Transverse colon (tissue), 4 donors: ENCODE data around the gene SH2D2A. TPM values are rescaled to one million over a fixed set of nuclear protein-coding genes. Genes with fewer than 3 reads are reported as not detected.
"Not testable (repeated sequence)": the region's sequence is repeated elsewhere in the genome, so short reads cannot be mapped to it uniquely, and the experiment has no call there.

Experiments
- DNase-seq: peaks from one replicate; pipeline ENCODE4 v3.0.0-alpha.2; 2019
- H3K27ac ChIP-seq, 4 donors: fragments of 200-600 bp; sonication (generic); 2 replicates each; pipeline ENCODE4 v1.5.1; 2016 to 2018; ENCODE audit warnings: inconsistent platforms in 4 of 4
- H3K27me3 ChIP-seq: fragments of 200-600 bp; sonication (generic); 2 replicates; pipeline ENCODE4 v1.5.1; 2017; ENCODE audit warnings: inconsistent platforms
- H3K36me3 ChIP-seq, 4 donors: fragments of 200-600 bp; sonication (generic); 2 replicates each; pipeline ENCODE4 v1.5.1; 2017 to 2019; ENCODE audit warnings: inconsistent platforms in 4 of 4
- H3K4me1 ChIP-seq, 4 donors: fragments of 200-600 bp; sonication (generic); 2 replicates each; pipeline ENCODE4 v1.5.1; 2017 to 2020; ENCODE audit warnings: inconsistent platforms in 4 of 4
- H3K4me3 ChIP-seq, 4 donors: fragments of 200-600 bp; sonication (generic); 1 replicate in 1 of 4; 2 replicates in 3 of 4; pipeline versions ENCODE4 v1.5.1 to v1.6.1; 2017 to 2019; ENCODE audit warnings: inconsistent platforms in 4 of 4
- H3K9me3 ChIP-seq, 2 donors: fragments of 200-600 bp; sonication (generic); 2 replicates each; pipeline ENCODE4 v1.5.1; 2017 to 2019; ENCODE audit warnings: inconsistent platforms in 2 of 2
- EP300 ChIP-seq: sonication (generic); formaldehyde crosslinking; IDR thresholded peaks from one replicate; pipeline ENCODE4 v1.6.1; 2017; ENCODE audit warnings: antibody characterized with exemption, low read depth
- POLR2A ChIP-seq: fragments of 450-650 bp; IDR thresholded peaks from one replicate; pipeline ENCODE4 v1.6.1; 2016; ENCODE audit warnings: antibody characterized with exemption, mild to moderate bottlenecking, moderate library complexity
- POLR2AphosphoS5 ChIP-seq, 3 donors: sonication (generic); formaldehyde crosslinking; IDR thresholded peaks; one replicate each; pipeline ENCODE4 v1.6.1; 2016; ENCODE audit warnings: antibody characterized with exemption in 3 of 3
- WGBS, 2 donors: methylation state at CpG; one replicate each; pipeline ENCODE4 v1.1.5; 2018; ENCODE audit warnings: low coverage in 1 of 2; 5-methylcytosine and 5-hydroxymethylcytosine counted together
- in situ Hi-C, 4 donors: fragments of 200-750 bp; cut with MboI; loops; one replicate each; pipeline versions ENCODE4 v1.15.0 to v1.15.1; 2017; ENCODE audit warnings: low sequenced_read_pairs in 3 of 4, low pct_ligation_motif_present in 1 of 4, low pct_unique_long_range_greater_than_20kb in 1 of 4
- intact Hi-C: fragments of 100-400 bp; cut with DNase I; formaldehyde crosslinking; loops from one replicate; pipeline ENCODE4 v1.15.1; 2023; ENCODE audit warnings: low total_unique reads
- total RNA-seq, 4 donors: library from RNA; depleted of rRNA; stranded (reverse); fragments of >200 nt; gene quantifications; one replicate each; pipeline ENCODE4 v1.1.0, GENCODE V29; 2016
- TF ChIP-seq, protein P1 (sequence below), 5 experiments: fragments of 200-600 bp in 3 of 5; fragments of 450-650 bp in 2 of 5; sonication (generic) in 3 of 5; IDR thresholded peaks; 1 replicate in 2 of 5; 2 replicates in 3 of 5; pipeline ENCODE4 v1.5.1; 2016 to 2017; ENCODE audit warnings: antibody characterized with exemption in 5 of 5, inconsistent platforms in 3 of 5, mild to moderate bottlenecking in 2 of 5, moderate library complexity in 1 of 5

The SH2D2A gene
- total RNA-seq, 4 donors from 2014 or later = 1.9 to 5.9 (median 3.4) TPM; not detected in 1

DNA sequence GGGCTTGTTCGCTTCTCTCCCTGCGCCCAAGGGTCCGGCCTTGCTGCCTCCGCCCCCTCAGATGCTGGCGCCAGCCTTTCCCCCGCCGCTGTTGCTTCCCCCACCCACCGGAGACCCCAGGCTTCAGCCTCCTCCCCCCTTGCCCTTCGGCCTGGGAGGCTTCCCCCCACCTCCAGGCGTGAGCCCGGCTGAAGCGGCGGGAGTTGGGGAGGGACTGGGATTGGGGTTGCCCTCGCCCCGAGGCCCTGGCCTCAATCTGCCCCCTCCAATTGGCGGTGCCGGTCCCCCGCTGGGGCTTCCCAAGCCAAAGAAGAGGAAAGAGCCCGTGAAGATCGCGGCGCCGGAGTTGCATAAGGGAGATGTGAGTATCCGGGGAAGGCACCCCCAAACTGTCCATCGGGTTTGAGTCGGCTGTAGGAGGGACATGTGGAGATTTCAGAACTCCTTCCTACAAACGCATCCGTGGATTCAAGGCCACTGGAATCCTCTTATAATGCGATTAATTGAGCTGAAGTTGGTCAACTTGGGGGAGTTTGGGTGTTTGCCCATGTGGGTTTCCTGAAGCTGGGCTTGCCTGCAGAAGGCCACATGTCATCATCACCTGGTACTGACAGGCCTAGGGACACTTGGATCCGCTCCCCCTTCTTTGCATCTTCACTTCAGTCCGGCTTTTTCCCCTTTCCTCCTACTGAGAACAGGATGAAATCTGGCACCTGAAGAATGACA, 48.6 kb downstream of the SH2D2A start:
- DNase-seq = peak; percentile 26

GRCh38 chr1:156767101-156767878, 49.4 kb downstream of the SH2D2A start, which contains the start of gene PRCC:
TSS of gene PRCC (plus strand) at chr1:156767535. CDS start at chr1:156767772, 237 bp downstream.
- WGBS, 2 donors = 0% methylated on average over 7 to 40 of the region's 50 CpGs

More for the DNA sequence above, 48.6 kb downstream of the SH2D2A start:
- Histone ChIP-seq H3K27ac (peak overlapping the region; percentile 89 to 98 (median 94)), H3K9me3 (no peaks in the 10 kb centered on the region), H3K4me1 (peaks cover 12 to 58% (median 39%) of the 10 kb centered on the region in 4 donors), H3K4me3 (peak overlapping the region; percentile 70 to 96 (median 94)), H3K27me3 (no peaks in the 10 kb centered on the region), H3K36me3 (peaks cover 0 to 6% (median 1%) of the 10 kb centered on the region in 4 donors)
- WGBS, 2 donors = 0% methylated on average over 18 of the region's 31 CpGs; no CpG with 5 or more reads in 1 of the 2 donors
- no peak for TF ChIP-seq POLR2AphosphoS5 (IDR thresholded peaks at IDR 0.05)
- TF ChIP-seq, protein P1, sequence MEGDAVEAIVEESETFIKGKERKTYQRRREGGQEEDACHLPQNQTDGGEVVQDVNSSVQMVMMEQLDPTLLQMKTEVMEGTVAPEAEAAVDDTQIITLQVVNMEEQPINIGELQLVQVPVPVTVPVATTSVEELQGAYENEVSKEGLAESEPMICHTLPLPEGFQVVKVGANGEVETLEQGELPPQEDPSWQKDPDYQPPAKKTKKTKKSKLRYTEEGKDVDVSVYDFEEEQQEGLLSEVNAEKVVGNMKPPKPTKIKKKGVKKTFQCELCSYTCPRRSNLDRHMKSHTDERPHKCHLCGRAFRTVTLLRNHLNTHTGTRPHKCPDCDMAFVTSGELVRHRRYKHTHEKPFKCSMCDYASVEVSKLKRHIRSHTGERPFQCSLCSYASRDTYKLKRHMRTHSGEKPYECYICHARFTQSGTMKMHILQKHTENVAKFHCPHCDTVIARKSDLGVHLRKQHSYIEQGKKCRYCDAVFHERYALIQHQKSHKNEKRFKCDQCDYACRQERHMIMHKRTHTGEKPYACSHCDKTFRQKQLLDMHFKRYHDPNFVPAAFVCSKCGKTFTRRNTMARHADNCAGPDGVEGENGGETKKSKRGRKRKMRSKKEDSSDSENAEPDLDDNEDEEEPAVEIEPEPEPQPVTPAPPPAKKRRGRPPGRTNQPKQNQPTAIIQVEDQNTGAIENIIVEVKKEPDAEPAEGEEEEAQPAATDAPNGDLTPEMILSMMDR (IDR thresholded peaks at IDR 0.05) = no peak
- TF ChIP-seq EP300 = no peak
- no peak for TF ChIP-seq POLR2A
- intact Hi-C loops = no loop called here
- in situ Hi-C loops = no loop called here

DNA sequence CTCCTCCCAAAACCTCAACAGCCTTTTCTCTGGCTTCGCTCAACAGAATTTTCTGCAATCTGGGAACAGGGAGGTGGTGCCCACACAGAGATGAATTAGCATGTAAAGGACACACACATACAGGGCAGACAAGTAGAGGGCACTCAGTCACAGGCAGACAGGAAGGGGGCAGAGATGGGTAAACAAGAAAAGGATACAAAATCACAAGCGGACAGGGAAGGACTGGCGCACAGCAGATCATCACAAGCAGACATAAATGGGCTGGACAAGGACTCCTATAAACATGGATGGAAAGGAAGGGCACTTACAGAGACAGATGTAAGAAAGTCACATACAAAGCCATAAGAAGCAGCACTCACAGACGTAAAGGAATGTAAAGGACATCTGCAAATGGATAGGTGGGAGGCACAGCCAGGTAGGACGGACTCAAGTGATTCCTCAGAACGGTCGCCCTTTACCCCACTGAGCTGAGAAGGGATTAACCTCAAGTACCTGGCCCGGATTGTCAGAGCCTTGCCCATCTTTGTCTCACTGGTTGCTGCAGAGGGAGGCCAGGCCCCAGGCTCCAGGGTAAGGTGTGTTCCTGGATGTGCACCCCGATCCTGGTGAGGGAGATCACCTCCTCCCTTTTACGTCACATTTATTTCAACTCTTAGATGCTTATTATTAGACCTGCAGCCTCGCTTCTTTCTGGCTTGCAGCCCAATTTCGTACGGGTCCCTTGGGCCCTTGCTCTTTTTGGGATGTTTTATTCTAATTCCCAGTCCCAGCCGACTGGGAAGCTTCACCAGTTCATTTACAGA, 50.1 kb downstream of the SH2D2A start:
- H3K36me3 ChIP-seq = peaks cover 0 to 2% (median 0%) of the 10 kb centered on the region in 4 donors
- no peaks in the 10 kb centered on the region for H3K9me3 ChIP-seq
- H3K4me3 ChIP-seq = peak overlapping the region; percentile 42 to 96 (median 68)
- H3K27ac ChIP-seq = peak overlapping the region; percentile 89 to 98 (median 96)
- no peaks in the 10 kb centered on the region for H3K27me3 ChIP-seq
- peaks cover 12 to 42% (median 36%) of the 10 kb centered on the region in 4 donors for H3K4me1 ChIP-seq
- intact Hi-C loops = no loop called here
- DNase-seq = no peak
- TF ChIP-seq POLR2A (peak; percentile 45), POLR2AphosphoS5 (IDR thresholded peaks at IDR 0.05) (no peak)
- in situ Hi-C loops = no loop called here
- 0 to 8% methylated on average over 4 to 14 of the region's 14 CpGs for WGBS, 2 donors

More at GRCh38 chr1:156767101-156767878, 49.4 kb downstream of the SH2D2A start, which contains the start of gene PRCC:
- Histone ChIP-seq H3K36me3 (peaks cover 0 to 5% (median 1%) of the 10 kb centered on the region in 4 donors), H3K4me1 (peaks cover 12 to 50% (median 36%) of the 10 kb centered on the region in 4 donors), H3K4me3 (peak within 1 kb of the TSS; percentile 70 to 96 (median 94)), H3K27ac (peak within 1 kb of the TSS; percentile 89 to 98 (median 96)), H3K27me3 (no peaks in the 10 kb centered on the region), H3K9me3 (no peaks in the 10 kb centered on the region)
- in situ Hi-C loops (no loop called here), intact Hi-C loops (no loop called here)
- TF ChIP-seq, protein P1 (IDR thresholded peaks at IDR 0.05) = no peak
- TF ChIP-seq EP300 = no peak
- peak; percentile 4 for TF ChIP-seq POLR2A
- TF ChIP-seq POLR2AphosphoS5 (IDR thresholded peaks at IDR 0.05) = peak; percentile 48 to 80 (median 67)
- peak; percentile 98 for DNase-seq

- WGBS, 2 donors = 88 to 98% methylated on average over 5 of the region's 5 CpGs
- peak overlapping the region in 3 of 4 donors; percentile 89 to 98 (median 96) for H3K27ac ChIP-seq
- H3K4me1 ChIP-seq = peaks cover 10 to 35% (median 32%) of the 10 kb centered on the region in 4 donors
- H3K4me3 ChIP-seq = peak overlapping the region in 1 of 4 donors; percentile 96
- no peaks in the 10 kb centered on the region for H3K9me3 ChIP-seq
- no peak for DNase-seq
- no peaks in the 10 kb centered on the region for H3K36me3 ChIP-seq
- in situ Hi-C loops = no loop called here
- H3K27me3 ChIP-seq = no peaks in the 10 kb centered on the region
- TF ChIP-seq, protein P1 (IDR thresholded peaks at IDR 0.05) = no peak
- no peak for TF ChIP-seq POLR2A
- TF ChIP-seq EP300 = no peak
- TF ChIP-seq POLR2AphosphoS5 (IDR thresholded peaks at IDR 0.05) = no peak
- intact Hi-C loops = no loop called here
These were observed 51.0 kb downstream of the SH2D2A start for GRCh38 chr1:156765666-156766065.

DNA sequence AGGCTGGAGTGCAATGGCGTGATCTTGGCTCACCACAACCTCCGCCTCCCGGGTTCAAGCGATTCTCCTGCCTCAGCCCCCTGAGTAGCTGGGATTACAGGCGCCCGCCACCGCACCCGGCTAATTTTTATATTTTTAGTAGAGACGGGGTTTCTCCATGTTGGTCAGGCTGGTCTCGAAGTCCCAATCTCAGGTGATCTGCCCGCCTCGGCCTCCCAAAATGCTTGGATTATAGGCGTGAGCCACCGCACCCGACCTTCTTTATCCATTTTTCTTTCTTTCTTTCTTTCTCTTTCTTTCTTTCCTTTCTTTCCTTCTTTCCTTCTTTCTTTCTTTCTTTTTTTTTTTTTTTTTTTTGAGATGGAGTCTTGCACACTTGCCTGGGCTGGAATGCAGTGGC, 51.5 kb downstream of the SH2D2A start:
- H3K27ac ChIP-seq, DNase-seq, intact Hi-C loops, in situ Hi-C loops, H3K27me3 ChIP-seq, H3K36me3 ChIP-seq, H3K9me3 ChIP-seq, H3K4me3 ChIP-seq: not testable (repeated sequence)
- WGBS, 2 donors = 90 to 95% methylated on average over 7 to 15 of the region's 15 CpGs
- peaks cover 7 to 30% (median 26%) of the 10 kb centered on the region in 4 donors for H3K4me1 ChIP-seq
